GM21528 (cell line): ENCODE measurements around the gene ARAP2.

Experiments used
- ATAC-seq: cut with Tn5 transposase; IDR thresholded peaks from one replicate; pipeline ENCODE4 v1.9.1; 2021; ENCODE audit warnings: mild to moderate bottlenecking, moderate library complexity; ENCODE audit not compliant: unreplicated experiment, low FRiP score

ARAP2 gene, protein sequence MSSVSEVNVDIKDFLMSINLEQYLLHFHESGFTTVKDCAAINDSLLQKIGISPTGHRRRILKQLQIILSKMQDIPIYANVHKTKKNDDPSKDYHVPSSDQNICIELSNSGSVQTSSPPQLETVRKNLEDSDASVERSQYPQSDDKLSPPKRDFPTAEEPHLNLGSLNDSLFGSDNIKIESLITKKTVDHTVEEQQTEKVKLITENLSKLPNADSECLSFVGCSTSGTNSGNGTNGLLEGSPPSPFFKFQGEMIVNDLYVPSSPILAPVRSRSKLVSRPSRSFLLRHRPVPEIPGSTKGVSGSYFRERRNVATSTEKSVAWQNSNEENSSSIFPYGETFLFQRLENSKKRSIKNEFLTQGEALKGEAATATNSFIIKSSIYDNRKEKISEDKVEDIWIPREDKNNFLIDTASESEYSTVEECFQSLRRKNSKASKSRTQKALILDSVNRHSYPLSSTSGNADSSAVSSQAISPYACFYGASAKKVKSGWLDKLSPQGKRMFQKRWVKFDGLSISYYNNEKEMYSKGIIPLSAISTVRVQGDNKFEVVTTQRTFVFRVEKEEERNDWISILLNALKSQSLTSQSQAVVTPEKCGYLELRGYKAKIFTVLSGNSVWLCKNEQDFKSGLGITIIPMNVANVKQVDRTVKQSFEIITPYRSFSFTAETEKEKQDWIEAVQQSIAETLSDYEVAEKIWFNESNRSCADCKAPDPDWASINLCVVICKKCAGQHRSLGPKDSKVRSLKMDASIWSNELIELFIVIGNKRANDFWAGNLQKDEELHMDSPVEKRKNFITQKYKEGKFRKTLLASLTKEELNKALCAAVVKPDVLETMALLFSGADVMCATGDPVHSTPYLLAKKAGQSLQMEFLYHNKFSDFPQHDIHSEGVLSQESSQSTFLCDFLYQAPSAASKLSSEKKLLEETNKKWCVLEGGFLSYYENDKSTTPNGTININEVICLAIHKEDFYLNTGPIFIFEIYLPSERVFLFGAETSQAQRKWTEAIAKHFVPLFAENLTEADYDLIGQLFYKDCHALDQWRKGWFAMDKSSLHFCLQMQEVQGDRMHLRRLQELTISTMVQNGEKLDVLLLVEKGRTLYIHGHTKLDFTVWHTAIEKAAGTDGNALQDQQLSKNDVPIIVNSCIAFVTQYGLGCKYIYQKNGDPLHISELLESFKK (N-terminal part only)

DNA sequence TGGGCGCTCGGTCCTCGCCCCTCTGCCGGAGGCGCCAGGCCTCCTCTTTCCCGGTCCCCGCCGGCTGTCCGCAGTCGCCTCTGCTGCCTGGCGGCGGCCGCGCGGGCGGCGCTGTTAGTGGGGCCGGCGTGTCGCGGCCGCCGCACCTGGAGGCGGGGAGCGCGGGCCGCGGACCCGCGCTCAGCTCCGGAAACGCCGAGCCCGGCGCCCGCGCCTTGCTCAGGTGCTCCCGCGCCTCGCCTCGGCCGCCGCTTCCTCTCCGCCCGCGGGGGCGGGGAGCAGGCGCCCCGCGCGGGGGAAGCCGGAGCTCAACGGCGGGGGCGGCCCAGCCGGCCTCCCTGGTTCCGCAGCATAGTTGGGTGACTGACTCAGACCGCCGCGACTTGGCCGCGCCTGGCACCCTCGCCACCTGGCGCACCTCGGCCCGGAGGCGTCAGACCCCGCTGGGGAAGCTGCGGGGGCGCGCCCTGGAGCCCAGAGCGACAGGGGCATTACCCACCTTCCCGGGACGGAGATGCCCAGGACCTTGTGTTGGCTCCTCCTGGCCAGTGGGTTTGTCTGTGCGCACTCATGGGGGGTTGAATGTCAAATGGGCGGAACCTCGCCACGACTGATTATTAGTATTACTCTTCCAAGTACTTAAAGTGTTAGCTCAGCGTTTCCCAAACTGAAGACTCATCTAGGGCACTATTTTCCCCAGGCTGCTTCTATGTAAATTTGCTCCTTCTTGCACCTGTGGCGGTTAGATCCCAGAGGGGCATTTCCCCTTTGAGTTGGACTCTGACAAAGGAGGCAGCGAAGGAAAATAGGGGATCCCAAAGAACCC, at the start of gene ARAP2:
Gene ARAP2, minus strand, starts transcription at position 258 of the 826 bp plus-strand sequence. CDS start 15,028 bp downstream, outside the sequence.
- peak; percentile 56 for ATAC-seq

DNA sequence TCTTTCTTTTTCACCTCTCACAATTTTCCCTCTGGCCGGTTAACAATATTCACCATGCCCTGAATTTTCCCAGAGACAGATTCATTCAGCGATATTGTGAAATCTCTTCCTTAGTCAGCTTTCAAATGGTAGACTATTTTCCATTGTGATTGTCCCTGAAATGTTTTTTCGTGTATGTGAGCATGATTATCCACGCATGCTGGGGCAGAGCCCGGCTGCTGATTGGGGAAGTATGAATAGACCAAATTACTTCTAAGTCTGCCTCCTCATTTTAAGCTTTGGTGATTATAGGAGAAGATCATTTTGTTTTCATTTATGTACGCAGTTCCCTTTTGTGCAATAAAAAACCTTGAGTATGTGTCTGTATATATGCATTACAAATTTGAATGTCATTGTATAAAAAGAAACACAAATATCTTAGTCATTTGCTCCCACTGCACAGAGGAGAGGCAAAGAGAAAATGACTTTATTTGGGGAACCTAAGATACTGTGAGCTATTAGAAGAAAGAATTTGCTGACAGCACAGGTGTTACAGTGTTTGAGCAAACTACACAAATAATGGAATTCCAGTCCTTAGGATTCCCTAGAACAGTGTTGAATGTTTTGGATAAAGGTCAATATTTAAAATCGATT, 48.4 kb upstream of the ARAP2 start:
- no peak for ATAC-seq

DNA sequence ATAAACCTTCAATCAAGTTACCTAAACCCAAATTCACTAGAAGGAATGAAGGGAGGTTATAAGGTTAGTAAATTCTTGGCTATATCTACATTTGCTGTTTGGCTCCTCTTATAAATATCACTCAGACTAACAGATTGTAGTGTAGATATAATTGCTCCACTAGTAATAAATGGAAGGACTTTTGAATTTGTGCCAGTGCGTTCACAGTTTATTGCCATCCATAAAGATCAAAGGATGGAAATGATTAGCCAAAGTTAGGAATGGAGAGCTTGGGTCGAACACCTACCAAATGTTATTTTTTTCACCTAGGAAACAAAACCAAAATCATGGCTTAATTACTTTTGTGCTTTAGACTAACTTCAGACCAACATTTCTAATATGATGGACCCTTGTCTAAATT, 46.3 kb upstream of the ARAP2 start:
- ATAC-seq, result no peak

DNA sequence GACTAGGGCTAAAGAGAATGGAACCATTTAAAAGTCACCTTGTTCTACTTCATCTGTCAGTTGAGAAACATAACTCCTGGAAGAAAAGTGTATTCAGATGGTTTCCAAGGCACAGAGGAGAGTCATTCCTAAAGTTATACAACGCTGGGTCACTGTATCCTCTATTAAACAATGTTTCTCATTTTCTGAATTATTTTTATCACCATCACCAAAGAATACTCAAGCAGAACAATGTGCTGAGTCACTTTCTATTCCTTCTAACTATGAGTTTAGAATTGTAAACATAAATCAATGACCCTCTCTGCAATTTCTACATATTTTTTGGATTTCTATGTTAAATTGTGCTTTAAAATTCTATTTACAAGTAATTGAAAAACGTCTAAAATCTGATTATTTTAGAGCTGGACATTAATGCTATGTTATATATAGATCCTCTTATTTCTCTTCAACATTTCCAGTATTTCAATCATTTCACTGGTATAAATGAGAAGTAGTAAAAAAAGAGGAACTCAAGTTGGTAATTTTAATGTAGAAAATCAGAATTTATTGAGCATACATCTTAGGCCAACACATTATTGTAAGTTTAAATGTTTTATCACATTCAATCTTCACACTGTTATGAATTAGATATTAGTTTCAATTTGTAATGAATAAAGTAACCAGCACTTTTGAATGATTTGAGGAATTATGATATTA, 44.6 kb upstream of the ARAP2 start:
- ATAC-seq, result no peak

DNA sequence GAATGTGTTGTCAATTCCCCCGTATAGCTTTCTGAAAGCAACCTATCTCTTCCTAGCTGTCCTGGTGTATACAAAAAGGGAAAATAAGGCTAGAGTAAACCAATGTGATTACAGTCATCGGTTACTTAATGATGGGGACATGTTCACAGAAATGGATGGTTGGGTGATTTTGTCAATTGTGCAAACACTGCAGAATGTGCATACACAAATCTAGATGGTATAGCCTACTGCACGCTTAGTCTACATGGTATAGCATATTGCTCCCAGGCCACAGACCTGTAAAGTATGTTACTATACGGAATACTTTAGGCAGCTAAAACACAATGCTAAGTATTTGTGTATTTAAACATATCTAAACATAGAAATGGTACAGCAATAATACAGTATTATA, 42.2 kb upstream of the ARAP2 start:
- no peak for ATAC-seq

DNA sequence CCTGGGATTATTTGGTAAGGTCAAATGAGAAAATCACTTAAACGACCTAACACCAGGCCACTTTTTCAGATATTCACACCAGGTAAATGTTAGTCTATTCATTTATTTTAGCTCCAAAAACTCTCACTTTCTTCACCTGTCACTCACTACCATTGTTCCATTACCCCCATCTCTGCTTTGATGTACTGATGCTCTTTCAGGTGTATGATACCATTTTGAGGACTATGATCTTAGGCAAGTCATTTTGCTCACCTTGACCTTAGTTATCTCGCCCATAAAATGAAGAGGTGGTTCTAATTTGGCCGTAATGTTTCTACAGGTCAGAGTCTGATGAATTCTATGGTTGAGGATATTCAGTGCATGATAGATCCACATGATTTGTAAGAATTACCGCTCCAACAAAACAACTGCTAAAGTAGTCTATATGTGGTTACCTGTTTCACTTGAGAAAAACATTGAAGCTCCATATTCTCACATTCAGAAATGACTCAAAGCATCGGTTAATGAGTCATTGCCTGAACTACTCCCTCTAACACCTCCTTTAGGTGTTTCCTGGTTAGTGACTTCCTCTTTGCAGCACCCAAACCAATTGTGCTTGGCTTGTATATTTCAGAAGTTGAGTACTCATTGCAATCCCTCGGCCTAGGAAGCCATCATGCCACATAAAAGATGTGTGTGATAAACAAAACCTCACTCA, 41.6 kb upstream of the ARAP2 start:
- ATAC-seq, result peak; percentile 99

DNA sequence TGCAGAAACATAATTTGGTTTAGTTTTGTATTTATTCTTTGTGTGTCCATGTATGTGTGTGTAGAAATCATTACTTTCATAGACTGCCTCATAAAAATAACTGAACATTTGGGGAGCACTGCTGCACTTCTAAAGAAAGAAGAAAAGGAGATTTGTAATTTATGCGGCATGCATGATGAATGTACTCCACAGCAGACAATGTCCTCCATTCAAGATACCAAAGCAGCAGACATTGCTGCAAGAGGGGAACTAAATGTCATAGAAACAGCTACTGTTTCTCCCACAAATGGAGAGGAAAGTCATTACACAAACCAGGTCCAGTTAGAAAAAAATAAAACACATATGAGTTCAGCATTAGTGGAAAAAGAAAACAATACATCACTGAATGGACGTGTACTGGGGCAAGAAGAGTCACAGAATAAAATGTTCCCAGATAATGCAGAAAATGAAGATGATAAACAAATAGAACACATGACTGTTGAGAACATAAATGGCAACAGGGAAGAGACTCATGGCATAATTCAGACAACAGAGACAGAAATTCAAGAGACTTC, 39.7 kb upstream of the ARAP2 start:
- ATAC-seq, result no peak

DNA sequence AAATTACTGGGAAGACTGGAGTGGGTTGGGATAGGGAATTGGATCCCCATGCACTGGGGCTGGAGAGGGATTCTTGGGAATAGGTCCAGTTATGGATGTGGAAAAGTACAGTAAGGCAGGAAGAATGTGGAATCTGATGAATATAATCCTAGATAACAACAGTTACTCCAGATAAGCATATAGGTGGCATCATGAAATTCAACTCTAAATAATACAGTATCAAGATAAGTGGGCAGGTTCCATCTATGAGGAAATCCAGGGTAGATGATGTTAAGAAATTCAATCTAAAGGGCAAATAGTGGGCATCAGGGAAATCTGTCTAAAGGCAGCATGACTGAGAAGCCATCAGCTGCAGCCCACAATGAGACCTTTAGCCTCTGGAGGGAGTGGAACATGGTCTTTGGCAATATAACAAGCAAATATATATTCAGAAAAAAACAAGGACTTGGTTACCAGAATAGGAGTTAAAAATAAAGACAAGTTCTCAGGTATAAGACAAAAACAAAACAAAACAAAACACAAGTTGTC, 38.3 kb upstream of the ARAP2 start:
- ATAC-seq, result no peak

DNA sequence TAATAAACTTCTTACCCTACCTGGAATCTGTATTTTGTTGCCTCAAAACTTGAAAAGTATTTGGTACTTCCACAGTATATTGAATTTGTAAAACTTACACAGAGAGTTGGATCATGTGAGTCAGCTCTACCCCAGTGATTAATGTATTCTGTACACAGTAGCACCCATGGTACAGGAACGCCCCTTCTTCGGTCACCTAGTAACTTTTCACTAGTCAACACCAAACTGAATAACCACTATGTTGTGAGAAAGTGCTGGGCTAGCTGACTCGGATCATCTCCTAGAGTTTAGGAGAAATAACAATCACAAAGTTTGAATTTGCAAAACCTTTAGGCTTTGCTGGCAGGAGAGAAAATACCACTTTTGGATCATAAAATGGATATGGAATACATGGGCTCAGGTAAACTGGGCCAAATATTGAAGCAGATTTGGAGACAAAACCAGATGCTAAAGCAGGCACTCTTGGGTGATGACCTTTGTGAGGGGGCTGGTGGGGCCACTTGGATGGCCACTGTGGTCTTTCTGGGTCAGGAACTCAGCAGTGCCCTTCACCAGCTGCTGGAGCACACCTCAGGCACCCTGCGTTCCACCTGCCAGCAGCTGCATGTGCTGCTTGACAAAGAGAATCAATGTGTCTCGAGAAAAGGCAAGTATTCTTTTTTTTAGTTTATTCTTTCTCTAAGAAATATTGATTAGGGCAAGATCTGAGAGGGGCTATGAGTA, 37.2 kb upstream of the ARAP2 start, which contains the start of gene DTHD1:
Gene DTHD1, plus strand, starts transcription at position 233 of the 723 bp plus-strand sequence. Its CDS starts 143 bp downstream, at position 376.
- no peak for ATAC-seq

DNA sequence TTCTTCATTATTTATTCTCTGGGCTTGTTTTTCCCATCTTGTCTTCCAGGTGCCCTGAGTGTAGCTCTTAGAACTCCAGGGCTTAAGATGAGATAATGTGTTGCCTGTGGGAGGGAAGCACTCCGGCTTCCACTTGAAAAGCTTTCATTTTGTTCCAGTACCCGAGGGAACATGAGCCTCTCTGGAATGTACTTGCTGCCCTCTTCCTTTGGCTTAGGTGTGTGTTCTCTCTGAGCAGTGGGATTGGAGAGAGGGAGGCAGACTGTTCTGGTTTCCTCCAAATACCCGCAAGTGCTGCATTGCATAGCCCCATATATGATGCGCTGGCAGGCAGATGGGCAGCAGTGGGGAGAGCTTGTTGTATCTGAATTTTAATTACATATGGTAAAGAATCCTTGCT, 36.2 kb upstream of the ARAP2 start:
- no peak for ATAC-seq

DNA sequence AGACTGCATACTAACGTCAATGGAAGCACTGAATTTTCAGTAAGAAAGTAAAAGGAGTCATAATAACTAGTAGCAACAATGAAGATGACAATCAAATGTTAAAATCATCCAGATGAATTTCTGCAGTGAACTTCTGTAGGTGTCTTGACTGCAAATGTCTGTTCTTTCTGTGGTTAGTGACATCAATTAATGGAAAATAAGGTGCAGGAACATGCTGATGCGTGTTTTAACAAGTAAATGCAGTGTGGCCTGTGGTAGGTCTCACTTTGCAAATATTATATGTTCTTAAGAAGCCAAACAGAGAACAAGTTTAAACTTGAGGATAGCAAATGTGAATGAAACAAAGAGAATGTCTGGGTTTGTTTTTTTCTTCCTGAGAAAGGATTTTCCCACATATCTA, 34.5 kb upstream of the ARAP2 start:
- ATAC-seq, result no peak

DNA sequence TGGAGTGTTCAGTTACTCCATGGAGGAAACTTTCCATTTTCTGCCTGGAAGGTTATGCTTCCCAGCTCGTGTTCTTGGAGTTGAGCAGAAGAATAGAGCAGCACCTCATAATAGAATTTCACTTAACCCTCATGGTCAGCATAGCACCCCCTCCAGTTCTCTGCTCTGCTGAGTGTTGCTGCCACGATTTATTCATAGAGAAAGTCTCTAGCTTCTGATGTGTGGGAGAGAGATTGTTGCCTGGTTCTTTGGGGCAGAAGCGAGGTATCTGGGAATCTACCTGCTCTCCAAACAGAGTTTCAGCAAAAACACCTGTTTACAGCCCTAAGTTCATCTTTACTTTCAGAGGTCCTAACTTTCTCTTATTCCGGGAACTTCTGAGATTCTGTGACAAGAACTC, 33.2 kb upstream of the ARAP2 start:
- no peak for ATAC-seq

DNA sequence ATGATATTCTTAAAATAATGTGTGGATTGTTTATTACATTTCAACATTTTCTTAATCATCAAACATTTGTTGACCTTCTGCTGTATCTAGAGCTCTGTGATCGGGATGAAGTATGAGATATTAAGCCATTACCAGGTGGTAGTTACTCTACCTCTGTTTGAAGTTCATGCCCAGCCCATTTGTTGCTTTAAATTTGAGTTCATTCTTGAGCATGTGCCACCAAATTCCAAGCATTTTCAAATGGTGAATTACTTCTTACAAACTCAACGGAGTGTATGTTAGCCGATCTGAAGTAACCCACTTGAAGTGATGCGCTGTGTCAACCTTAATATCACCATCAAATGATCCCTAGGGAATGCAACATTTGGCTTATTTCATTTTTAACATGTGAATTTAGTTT, 29.8 kb upstream of the ARAP2 start:
- no peak for ATAC-seq

DNA sequence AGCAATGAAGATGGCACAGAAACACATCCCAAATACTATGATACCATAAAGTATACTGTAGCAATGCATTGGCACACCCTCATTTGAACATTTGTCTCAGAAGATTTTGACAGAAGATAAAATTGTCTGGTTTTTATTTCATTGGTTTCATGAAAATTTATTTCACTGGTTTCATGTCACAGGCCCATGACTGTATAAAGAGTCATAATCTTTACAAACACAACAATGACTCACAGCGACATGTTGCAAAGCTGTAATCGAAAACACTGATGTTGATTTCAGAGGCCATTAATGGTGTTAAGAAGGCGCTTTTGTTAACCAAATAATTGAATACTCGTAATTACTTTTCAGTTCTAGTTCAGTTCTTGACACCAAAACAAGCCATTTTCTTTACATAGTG, 29.0 kb upstream of the ARAP2 start:
- no peak for ATAC-seq

DNA sequence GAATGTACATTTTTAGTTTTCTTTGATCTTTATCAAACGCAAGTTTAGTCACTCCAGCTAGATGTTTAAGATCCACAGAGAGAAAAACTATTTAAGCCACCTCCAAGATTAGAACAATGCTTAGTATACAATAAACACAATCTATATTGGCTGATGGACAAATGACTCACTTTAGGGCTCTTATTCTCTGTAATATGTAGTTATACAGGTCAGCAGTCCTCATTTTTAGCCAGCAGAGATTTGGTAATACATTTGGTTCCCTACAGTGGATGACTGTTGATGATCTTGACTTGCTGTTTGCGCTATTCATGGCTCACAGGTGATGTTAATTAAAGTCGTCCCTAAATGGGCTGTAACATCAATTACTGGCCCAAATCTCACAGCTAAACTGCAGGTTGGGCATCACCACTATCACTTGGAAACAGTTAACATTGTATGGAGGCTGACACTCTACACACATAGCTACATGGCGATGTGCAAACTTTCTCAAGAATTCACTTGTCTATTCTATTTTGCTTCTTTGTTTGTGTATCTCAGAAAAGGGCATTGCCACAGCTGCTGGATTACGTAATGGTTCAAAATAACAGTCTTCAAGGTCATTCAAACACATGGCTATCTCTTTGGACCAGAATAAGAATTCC, 25.3 kb upstream of the ARAP2 start:
- ATAC-seq, result no peak

DNA sequence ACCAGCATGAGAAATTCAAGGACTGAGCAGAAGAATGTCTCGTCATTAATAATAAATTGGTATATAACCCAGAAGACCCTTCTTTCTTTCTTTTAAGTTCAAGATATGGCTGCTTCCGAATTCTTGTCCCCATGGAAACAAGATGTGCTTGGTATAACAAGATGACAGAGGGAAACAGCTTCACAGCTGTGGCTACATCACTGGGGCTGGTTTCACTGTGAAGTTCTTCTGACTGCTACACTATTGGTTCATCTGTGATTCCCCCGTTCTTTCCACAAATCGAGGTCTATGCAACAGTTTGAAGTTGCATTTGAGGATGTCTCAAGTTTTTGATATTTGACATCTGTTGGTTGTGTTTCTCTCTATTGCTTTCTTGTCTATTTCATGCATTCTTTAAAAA, 24.8 kb upstream of the ARAP2 start:
- no peak for ATAC-seq
